HG02938 (cell line): ENCODE data around the gene ADD1.

Experiments
- ATAC-seq: cut with Tn5 transposase; IDR thresholded peaks from one replicate; pipeline ENCODE4 v1.9.1; 2021; ENCODE audit warnings: mild to moderate bottlenecking, moderate library complexity; ENCODE audit not compliant: unreplicated experiment

ADD1 gene

DNA sequence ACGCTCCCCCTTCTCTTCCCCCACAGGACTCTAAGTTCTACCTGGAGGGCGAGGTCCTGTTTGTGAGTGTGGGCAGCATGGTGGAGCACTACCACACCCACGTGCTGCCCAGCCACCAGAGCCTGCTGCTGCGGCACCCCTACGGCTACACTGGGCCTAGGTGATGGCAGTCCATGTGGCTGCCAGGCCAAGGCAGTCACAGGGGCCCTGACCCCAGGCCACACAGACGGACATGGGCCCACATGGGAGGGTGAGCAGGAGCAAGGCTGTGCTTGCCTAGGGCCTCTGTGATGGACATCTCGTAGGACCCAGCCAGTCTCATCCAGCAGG lies 10.0 kb upstream of the ADD1 start:
- ATAC-seq = no peak

DNA sequence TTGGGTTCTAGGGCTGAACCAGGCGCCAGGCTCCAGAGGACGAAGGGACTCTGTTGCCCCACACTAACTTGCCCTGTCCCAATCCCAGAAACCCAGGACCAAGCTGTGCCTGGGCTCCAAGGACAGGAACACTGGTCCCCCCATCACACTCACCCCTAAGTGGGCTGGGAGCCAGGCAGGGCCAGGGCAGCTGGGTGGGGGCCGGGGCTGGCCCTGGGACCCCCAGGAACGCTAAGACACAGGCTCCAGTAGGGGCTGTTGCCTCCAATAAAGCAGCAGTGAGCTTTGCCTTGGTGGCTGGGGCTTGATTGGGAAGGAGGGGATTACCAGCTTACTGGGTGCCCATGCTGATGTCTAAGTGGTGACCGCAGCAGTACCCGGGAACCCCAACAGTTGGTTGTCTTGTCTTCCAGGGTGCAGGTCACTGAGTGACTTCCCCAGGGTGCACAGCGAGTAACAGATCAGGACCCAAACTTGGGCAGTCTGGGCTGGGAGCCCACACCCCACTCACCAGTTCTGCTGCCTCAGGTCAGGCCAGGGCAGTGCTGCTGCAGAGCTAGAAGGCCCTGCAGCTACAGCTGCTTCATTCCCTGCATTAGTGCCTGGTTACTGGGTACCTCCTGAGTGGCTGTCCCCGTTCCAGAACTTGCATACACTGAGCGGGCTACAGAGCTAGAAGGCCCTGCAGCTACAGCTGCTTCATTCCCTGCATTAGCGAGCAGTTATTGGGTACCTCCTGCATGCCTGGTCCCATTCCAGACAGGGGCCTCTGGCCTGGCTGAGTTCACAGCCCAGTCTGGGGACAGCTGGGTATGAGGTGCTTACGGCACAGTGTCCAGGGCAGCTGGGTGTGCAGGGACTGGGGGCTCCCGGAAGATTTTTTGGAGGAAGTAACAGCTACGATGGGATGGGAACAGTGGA lies 9.4 kb upstream of the ADD1 start:
- no peak for ATAC-seq

- ATAC-seq = no peak
Observed at GRCh38 chr4:2835978-2836377, 7.7 kb upstream of the ADD1 start.

DNA sequence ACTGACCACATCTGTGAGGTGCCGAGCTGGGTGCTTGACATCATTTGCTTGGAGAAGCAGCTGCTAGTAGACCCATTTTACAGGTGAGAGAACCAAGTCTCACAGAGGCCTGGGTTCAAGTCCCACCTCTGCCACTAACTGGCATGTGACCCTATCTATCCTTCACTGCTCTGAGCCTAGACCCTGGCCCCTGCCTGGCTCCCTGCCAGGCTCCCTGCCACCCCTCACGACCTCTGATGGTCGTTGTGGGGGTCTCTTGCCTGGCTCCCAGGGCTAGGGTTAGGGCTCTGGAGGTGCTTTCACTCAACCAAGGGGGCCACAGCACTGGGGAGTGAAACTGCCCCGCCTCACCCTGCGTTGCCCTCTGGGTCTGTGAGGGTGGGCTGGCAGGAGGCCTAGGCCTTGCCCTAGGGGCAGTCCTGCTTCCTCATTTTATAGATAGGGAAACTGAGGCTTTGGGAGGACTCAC lies 7.2 kb upstream of the ADD1 start:
- ATAC-seq = no peak

DNA sequence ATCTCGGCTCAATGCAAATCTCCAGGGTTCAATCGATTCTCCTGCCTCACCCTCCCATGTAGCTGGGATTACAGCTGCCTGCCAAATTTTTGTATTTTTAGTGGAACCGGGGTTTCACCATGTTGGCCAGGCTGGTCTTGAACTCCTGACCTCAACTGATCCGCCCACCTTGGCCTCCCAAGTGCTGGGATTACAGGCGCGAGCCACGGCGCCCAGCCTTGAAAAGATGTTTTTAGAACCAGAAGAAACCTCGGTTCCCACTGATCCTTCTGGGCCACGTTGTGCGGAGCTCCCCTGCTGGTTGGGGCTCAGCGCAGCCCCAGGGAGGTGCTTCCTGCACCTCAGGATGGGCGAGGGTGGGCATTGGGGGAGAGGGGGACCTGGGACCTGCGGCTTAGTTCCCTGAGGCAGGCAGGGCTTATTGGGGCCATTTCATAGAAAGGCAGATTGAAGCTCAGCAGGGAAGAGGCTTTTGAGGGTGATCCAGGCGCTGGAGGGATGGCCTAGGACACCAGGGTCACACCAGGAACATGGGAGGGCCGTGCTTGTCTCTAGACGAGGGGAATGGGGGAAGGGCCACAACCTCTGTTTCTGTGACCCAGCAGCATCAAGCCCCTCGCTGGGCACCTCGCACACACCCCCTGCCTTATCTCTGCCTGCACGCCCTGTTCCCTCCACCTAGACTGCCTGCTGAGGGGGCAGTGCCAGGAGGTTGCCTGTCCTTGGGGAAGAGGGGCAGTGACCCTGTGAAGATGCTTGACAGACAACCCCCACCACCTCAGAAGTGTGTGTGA lies 6.3 kb upstream of the ADD1 start:
- no peak for ATAC-seq

- ATAC-seq = no peak
Observed at GRCh38 chr4:2837904-2838496, 5.6 kb upstream of the ADD1 start.

GRCh38 chr4:2839060-2839459 lies 4.6 kb upstream of the ADD1 start:
- ATAC-seq = no peak

DNA sequence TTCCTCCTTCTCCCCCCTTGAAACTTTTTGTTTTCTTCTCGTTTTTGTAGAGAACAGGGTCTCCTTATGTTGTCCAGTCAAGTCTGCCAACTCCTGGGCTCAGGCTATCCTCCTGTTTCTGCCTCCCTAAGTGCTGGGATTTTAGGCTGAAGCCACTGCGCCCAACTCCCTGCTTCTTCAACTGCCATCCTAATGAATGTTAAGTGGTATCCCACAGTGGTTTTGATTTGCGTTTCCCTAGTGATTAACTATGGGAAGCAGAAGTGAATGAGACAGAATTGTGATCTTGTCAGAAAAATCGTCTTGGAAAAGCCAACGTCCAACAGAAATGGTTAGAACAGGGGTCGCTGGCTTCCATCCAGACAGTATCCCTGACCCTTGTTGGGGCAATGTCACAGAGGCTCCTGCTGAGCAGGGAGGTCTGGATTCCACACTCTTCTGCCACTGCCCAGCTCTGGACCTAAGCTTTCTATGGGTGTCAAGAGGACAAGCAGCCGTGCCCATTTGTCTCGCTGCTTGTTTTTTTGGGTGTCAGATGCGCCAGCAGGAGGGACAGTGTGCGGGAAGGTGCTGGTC lies 869 bp upstream of the ADD1 start:
- no peak for ATAC-seq

GRCh38 chr4:2843941-2844584 lies 419 bp downstream of the ADD1 start:
- ATAC-seq = peak; percentile 12

GRCh38 chr4:2846172-2846571 lies 2.5 kb downstream of the ADD1 start:
- no peak for ATAC-seq

GRCh38 chr4:2847302-2847871 lies 3.7 kb downstream of the ADD1 start:
- ATAC-seq = no peak

DNA sequence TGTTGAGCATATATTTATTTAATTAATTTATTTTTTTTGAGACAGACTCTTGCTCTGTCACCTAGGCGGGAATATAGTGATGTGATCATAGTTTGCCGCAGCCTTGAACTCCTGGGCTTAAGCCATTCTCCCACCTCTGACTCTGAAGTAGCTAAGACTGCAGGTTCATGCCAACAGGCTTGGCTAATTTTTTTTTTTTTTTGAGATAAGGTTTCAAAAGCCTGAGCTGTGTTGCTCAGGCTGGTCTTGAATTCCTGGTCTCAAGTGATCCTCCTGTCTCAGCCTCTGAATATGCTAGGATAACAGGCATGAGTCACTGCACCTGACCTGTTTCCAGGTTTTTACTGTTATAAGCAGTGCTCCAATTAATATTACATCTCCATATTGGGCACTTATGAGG lies 4.8 kb downstream of the ADD1 start:
- ATAC-seq = no peak

GRCh38 chr4:2849267-2850152 lies 5.9 kb downstream of the ADD1 start:
- ATAC-seq = no peak

DNA sequence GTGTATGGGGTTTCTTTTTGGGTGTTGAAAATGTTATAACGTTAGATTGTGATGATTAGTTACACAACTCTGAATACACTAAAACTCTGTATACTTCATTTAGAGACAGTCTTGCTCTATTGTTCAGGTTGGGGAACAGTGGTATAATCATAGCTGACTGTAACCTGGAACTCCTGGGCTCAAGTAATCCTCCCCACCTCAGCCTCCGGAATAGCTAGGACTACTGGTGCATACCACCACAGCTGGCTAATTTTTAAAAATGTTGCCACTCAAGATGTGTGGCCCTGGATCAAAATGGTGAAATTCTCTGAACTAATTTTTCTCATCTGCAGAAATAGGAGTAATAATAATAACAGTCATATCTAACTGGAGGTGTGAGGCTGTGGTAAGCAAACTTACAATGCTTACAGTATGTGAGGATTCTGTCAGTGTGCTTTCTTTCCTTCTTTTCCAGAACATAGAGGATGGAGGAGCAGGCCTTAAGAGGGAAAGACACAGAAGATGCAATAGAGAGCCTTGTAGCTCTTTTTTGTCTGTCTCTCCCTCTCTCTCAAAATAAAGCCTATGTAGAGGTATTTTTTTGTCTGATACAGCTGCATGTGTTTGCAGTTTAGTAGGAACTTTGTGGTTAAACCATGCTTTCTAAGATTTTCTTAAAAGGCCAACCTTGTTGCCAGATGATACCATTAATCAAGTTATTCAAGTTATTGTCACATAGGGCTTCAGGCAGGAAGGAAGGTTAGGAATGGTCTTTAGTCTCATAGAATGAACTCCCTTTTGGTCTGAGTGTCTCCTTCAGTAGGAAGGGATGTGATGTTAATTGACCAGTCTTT lies 7.5 kb downstream of the ADD1 start:
- ATAC-seq = no peak

DNA sequence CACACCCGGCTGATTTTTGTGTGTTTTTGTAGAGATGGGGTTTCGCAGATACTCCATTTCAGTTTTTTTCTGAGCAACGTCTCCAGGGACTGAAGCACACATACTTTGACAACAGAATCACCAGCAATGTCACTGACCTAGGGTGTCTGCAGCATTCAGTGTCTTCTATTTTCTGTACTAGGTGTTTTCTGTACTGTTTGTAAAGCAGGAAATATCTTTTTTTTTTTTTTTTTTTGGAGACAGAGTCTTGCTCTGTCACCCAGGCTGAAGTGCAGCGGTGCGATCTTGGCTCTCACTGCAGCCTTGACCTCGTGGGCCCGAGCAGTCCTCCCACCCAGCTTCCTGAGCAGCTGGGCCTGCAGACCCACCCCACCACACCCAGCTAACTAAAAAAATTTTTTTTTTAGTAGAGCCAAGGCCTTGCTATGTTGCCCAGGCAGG lies 8.9 kb downstream of the ADD1 start:
- no peak for ATAC-seq

DNA sequence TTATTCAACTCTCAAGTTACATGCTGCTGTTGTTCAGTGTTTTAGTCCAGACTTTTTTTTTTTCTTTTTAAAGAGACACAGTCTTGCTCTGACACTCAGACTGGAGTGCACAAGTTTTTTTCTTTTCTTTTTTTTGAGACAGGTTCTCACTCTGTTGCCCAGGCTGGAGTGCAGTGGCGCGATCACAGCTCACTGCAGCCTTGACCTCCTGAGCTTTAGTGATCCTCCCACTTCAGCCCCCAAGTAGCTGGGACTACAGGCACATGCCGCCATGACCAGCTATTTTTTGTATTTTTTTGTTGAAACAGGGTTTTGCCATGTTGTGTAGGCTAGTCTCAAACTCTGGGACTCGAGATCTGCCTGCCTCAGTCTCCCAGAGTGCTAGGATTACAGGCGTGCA lies 11.9 kb downstream of the ADD1 start:
- ATAC-seq = no peak

- ATAC-seq = no peak
Observed at GRCh38 chr4:2856266-2856665, 12.6 kb downstream of the ADD1 start.

- ATAC-seq = no peak
Observed at GRCh38 chr4:2857349-2857927, 13.8 kb downstream of the ADD1 start.
